Measurements from ENCODE around the gene SH3BGRL3. TPM values are rescaled to one million over a fixed set of nuclear protein-coding genes. Genes with fewer than 3 reads are reported as not detected.

Gene SH3BGRL3
- total RNA-seq, 1 donor from 2014 or later, result 412 TPM

GRCh38 chr1:26259005-26259404 is 20.9 kb upstream of the SH3BGRL3 start:
- DNase-seq, result no peak
- Mint-ChIP-seq H3K27me3 (ENCODE audit: unreplicated experiment) (no peaks in the 10 kb centered on the region), H3K4me1 (ENCODE audit: low read depth, unreplicated experiment) (no peaks in the 10 kb centered on the region), H3K27ac (ENCODE audit: unreplicated experiment) (no peak overlapping the region), H3K4me3 (ENCODE audit: unreplicated experiment) (no peak overlapping the region), H3K9me3 (ENCODE audit: unreplicated experiment) (no peaks in the 10 kb centered on the region), H3K36me3 (ENCODE audit: unreplicated experiment) (no peaks in the 10 kb centered on the region)
- TF ChIP-seq CTCF (IDR thresholded peaks at IDR 0.05; ENCODE audit: partially characterized antibody, unreplicated experiment), result no peak

DNA sequence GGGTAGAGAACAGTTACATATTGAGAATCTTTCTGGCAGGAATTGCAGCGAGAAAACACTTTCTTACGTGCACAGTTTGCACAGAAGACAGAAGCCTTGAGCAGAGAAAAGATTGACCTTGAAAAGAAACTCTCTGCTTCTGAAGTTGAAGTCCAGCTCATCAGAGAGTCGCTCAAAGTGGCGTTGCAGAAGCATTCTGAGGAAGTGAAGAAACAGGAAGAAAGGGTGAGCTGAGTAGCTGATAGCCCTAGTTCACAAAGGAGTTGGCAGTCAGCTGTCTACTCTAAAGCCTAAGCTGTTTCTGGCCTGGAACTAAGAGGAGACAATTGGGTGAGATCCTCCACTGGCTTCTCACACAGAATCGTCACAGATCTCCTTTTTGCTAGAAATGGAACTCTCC is 20.3 kb upstream of the SH3BGRL3 start:
- no peaks in the 10 kb centered on the region for H3K27me3 Mint-ChIP-seq (ENCODE audit: unreplicated experiment)
- no peaks in the 10 kb centered on the region for H3K36me3 Mint-ChIP-seq (ENCODE audit: unreplicated experiment)
- H3K4me3 Mint-ChIP-seq (ENCODE audit: unreplicated experiment), result no peak overlapping the region
- no peaks in the 10 kb centered on the region for H3K9me3 Mint-ChIP-seq (ENCODE audit: unreplicated experiment)
- H3K4me1 Mint-ChIP-seq (ENCODE audit: low read depth, unreplicated experiment), result no peaks in the 10 kb centered on the region
- DNase-seq, result no peak
- no peak for TF ChIP-seq CTCF (IDR thresholded peaks at IDR 0.05; ENCODE audit: partially characterized antibody, unreplicated experiment)
- no peak overlapping the region for H3K27ac Mint-ChIP-seq (ENCODE audit: unreplicated experiment)

GRCh38 chr1:26263212-26263611 is 16.7 kb upstream of the SH3BGRL3 start:
- DNase-seq, result no peak
- TF ChIP-seq CTCF (IDR thresholded peaks at IDR 0.05; ENCODE audit: partially characterized antibody, unreplicated experiment), result no peak
- Mint-ChIP-seq H3K36me3 (ENCODE audit: unreplicated experiment) (peaks cover 3% of the 10 kb centered on the region), H3K4me3 (ENCODE audit: unreplicated experiment) (no peak overlapping the region), H3K27ac (ENCODE audit: unreplicated experiment) (no peak overlapping the region), H3K9me3 (ENCODE audit: unreplicated experiment) (no peaks in the 10 kb centered on the region), H3K27me3 (ENCODE audit: unreplicated experiment) (no peaks in the 10 kb centered on the region), H3K4me1 (ENCODE audit: low read depth, unreplicated experiment) (no peaks in the 10 kb centered on the region)

DNA sequence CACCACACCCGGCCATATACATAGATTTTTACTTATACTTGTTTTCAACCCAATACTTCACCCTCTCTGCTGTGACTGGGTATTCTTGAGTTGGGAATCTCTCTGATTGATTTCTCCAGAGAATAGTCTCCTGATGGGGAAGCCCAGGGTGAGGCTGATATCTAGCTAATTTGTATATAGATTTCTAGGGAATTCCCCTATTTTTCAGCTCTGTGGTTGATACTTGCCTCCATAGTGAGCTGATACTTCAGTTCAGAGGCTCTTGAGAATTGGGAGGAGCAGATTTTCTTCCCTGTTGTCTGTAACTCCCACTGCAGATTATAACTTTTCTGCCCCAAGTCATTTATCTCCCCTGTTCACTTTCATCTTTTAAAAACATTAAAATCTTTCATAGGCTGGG is 14.5 kb upstream of the SH3BGRL3 start:
- Mint-ChIP-seq H3K4me3 (ENCODE audit: unreplicated experiment) (no peak overlapping the region), H3K4me1 (ENCODE audit: low read depth, unreplicated experiment) (no peaks in the 10 kb centered on the region), H3K36me3 (ENCODE audit: unreplicated experiment) (peaks cover 15% of the 10 kb centered on the region), H3K27me3 (ENCODE audit: unreplicated experiment) (no peaks in the 10 kb centered on the region), H3K9me3 (ENCODE audit: unreplicated experiment) (peaks cover 4% of the 10 kb centered on the region), H3K27ac (ENCODE audit: unreplicated experiment) (no peak overlapping the region)
- TF ChIP-seq CTCF (IDR thresholded peaks at IDR 0.05; ENCODE audit: partially characterized antibody, unreplicated experiment), result no peak
- no peak for DNase-seq

- Mint-ChIP-seq H3K9me3 (ENCODE audit: unreplicated experiment) (peaks cover 4% of the 10 kb centered on the region), H3K27ac (ENCODE audit: unreplicated experiment) (no peak overlapping the region), H3K36me3 (ENCODE audit: unreplicated experiment) (peaks cover 19% of the 10 kb centered on the region), H3K4me1 (ENCODE audit: low read depth, unreplicated experiment) (no peaks in the 10 kb centered on the region), H3K4me3 (ENCODE audit: unreplicated experiment) (no peak overlapping the region), H3K27me3 (ENCODE audit: unreplicated experiment) (no peaks in the 10 kb centered on the region)
- no peak for TF ChIP-seq CTCF (IDR thresholded peaks at IDR 0.05; ENCODE audit: partially characterized antibody, unreplicated experiment)
- no peak for DNase-seq
These were observed 11.3 kb upstream of the SH3BGRL3 start for GRCh38 chr1:26268290-26269197.

All from glutamatergic neuron (in vitro differentiated cells).